Measurements from ENCODE around the gene POU2AF3.

Gene POU2AF3

GRCh38 chr11:111329306-111330204 lies 31.2 kb downstream of the POU2AF3 start:
- DNase-seq = no peak

DNA sequence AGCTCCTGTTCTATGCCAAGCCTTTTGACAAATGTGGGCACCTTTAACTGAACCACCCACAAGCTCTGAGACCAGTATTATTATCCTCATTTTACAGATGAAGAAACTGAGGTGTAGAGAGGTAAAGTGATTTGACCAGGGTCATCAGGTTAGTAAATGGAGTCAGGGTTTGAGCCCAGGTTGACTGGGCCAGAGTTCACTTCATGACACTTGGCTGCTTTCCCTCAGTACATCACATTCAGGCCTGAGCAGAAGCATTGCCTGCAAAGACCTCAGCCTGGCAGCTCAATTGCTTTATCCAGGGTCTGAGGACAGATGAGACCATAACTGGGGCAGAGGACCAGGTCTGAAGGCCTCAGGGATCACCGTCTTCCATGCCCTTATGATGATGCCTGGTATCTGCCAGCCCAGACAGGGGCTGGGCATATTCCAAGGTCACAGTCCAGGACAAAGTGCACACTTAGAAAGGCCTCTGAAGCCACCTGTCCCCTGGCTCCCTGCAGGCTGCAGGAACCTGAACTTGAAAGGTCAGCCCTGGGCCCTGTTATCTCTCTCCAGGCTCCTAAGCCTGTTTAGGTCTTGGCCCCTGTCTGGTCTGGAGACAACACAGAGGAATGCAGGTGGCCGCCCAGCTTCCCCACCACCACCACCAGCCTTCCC lies 32.0 kb downstream of the POU2AF3 start:
- no peak for DNase-seq

DNA sequence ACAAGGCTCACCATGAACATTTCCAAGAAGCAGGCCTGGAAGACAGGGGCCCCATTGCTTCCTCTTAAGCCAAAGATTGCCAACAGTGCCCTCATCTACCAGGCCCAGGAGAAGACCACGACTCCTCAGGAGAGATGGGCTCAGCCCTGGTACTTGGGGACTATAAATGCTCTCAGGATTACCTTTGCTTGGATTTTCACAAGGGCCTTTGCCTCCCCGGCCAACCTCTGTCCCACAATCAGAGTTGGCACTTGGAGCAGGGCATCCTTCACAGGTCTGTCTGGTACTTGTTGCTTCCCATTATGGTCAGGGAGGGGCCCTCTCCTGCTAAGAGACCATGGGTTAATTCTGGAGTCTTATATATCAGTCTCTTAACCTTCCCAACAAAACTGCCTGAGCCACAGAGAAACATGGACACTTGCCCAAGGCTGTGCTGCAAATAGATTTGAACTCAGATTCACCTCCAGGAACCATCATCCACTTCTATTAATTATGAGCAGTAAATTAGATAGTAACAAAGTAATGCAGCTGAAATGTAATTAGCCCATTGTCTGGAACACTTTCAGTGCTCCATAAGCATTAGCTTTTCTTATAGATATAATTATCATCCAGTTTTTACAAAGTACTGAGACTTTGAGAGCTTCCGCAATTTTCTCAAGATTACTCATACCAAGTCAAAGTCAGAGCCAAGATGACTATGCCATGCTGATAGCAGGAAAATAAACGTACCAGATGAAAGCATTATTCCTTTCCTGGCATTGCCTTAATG lies 33.5 kb downstream of the POU2AF3 start:
- no peak for DNase-seq

GRCh38 chr11:111334532-111335502 lies 36.5 kb downstream of the POU2AF3 start:
- no peak for DNase-seq

DNA sequence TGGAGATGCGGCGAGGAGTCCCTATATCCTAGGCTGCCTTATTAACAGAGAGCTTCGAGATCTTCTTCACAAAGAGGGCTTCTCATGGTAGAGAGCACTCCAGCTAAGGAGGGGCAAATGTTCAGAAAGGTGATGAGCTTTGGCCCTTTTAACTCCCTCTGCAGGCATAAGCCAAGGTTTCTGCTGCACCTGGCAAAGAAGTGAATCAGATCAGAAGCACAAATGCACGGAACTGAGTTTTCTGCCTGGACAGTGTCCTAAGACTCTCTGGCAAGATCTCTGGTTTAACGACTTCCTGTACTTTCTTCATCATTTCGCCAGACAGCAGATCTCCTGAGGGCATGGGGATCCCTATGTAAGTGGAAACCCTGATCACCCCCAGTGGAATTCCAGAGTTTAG lies 37.2 kb downstream of the POU2AF3 start:
- no peak for DNase-seq

- DNase-seq = no peak
These were observed 37.7 kb downstream of the POU2AF3 start for GRCh38 chr11:111336062-111336461.

DNA sequence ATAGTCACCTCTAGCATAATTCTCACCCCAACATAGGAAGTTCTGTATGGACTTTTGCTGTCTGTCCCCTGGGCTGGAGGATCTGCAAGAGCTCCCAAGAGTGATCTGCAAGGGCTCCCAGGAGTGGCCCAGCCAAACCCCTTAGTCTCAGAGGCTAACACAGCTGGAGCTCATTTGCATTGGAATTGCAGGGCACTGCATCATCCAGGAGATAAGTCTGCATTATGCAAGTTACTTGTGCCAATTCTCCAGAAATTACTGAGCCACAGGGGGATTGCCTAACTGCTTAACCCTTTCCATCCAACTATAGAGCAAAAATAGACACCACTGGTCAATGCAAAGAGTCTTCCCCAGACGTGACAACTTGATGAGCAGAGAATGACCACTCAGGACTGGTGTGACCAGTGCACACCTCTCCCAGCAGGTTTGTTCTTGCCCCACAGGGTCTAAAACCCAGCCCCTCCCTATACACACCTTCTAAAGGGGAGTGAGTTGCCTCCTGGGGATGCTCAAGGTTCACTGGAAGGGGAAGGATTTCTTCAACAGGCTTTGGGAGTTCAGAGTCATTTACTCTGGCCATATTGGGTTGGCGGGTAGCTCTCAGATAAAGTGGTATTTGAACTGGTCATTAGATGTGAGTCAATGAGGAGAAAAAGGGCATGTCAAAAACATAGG lies 38.4 kb downstream of the POU2AF3 start:
- no peak for DNase-seq

GRCh38 chr11:111339758-111340388 lies 41.5 kb downstream of the POU2AF3 start:
- DNase-seq = no peak

- no peak for DNase-seq
These were observed 44.0 kb downstream of the POU2AF3 start for GRCh38 chr11:111342329-111342728.

- DNase-seq = no peak
These were observed 45.7 kb downstream of the POU2AF3 start for GRCh38 chr11:111344032-111344431.

DNA sequence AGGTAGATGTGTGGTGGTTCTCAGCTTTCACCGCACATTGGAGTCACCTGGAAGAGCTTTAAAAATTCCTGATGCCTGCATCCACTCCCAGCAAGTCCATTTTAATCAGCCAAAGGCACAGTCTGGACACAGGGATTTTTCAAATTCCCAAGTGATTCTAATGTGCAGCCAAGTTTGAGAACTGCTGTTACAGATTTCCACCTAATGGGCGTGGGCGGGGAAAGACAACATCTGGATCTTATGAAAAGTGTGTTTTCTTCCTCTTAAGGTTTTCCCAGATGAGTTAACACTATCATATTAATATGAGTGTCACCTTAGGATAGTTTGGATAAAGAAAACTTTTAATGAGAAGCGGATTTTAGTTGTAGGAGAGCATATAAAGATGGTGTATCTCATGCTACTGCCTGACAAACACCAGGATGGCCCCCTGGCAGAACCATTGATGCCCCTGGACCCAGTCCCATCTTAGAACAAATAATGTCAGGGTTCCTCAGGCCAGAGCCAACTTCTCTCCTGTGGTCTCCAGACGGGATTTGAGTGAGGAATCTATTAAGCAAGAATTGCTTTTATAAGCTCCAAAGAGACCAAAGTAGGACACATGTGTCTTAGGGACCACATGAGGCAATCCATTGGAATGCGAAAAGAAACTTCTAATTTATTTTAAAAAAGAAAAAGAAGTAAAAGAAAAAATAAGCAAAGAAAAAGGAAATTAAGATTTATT lies 48.8 kb downstream of the POU2AF3 start:
- DNase-seq = no peak

DNA sequence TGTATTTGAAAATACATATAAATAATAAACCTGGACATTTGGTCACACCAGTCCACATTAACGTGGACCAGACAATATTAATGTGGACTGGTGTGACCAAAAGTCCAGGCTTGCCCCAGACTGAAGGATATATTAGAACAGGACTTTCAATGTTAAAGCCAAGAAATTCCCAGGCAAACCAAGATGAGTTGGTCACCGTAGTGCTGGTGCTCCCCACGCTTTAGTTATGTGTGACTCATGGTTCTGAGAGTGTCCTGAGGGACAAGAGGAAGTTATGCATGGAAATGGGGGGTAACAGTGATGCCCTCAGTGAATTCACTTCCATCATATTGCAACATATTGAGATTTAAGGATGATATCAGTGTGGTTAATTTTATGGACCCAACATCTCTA lies 49.4 kb downstream of the POU2AF3 start:
- no peak for DNase-seq

- DNase-seq = no peak
These were observed 49.8 kb downstream of the POU2AF3 start for GRCh38 chr11:111348147-111348546.

DNA sequence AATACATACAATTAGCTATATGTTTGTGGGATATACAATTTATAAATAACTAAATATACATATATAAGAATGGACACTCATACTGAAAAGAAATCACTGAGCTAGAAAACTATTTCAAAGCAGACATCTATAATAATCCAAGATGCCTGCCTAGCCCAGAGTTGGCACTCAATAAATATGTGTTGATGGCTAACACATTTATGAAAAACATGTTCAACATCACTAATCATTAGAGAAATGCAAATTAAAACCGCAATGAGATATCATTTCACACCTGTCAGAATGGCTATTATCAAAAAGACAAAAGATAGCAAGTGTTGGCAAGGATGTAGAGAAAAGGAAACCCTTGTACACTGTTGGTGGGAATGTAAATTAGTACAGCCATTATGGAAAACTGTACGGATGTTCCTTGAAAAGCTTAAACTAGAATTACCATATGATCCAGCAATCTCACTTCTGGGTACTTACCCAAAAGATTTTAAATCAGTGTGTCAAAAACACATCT lies 50.9 kb downstream of the POU2AF3 start:
- DNase-seq = no peak

DNA sequence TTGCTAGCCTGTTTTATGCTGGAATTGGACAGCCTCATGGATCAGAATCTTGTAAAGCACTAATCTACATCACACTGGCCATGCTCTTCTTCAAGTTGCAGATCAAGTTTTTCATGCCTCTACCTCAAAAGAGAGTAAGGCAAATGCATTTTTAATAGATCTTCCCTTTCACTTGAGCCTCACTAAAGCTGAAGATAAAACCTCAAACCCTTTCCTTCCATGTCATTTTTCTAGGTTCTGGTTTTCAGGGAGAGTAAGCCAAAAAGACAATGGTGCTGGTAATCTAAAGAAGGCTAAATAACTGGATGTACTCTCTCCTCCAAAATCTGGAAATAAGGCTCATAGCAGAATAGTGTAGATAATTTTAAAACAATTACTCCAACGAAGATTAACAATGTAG lies 52.5 kb downstream of the POU2AF3 start:
- DNase-seq = no peak

GRCh38 chr11:111351374-111352055 lies 53.2 kb downstream of the POU2AF3 start:
- DNase-seq = no peak

GRCh38 chr11:111352231-111352746 lies 53.9 kb downstream of the POU2AF3 start:
- DNase-seq = no peak

GRCh38 chr11:111352935-111353710 lies 54.8 kb downstream of the POU2AF3 start:
- DNase-seq = no peak
